HG02571 (cell line): ENCODE results near the gene B4GALT5.

Source experiments
- ATAC-seq: cut with Tn5 transposase; IDR thresholded peaks from one replicate; pipeline ENCODE4 v1.9.1; 2021; ENCODE audit warnings: mild to moderate bottlenecking, moderate library complexity; ENCODE audit not compliant: unreplicated experiment

B4GALT5 gene

GRCh38 chr20:49610691-49611538 lies 102.8 kb downstream of the B4GALT5 start:
- ATAC-seq = no peak

- ATAC-seq = no peak
Observed at GRCh38 chr20:49608752-49609670, 104.7 kb downstream of the B4GALT5 start.

DNA sequence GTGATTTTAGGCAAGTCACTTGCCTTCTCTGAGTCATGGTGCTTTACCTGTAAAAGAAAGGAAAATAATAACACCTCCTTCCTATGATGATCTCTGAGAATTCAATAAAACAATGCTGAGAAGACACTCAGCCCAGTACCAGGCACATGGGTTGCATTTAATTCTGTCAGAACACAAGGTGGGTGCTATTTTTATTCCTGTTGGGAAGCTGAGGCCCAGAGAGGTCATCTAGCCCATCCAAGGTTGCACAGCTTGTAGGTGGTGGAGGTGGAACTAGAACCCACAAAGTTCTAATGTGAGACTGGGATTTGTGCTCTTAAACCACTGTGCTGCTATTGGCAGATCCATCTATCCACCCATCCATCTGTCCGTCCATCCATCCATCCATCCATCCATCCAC lies 106.1 kb downstream of the B4GALT5 start:
- no peak for ATAC-seq

DNA sequence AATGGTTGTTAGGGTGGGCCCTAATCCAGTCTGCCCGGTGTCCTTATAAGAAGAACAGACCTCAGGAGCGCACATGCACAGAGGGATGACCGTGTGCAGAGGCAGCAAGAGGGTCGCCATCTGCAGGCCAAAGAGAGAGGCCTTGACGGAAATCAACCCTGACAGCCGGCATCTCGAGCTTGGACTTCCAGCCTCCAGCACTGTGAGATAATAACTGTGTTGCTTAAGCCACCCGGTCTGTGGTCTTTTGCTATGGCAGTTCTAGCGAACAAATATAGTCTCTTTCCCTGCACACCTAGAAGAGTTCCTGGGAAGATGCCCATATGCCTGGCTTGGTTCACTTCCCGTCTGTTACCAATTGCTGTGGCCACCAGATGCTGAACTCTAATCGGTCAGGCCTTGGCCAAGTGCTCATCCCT lies 110.5 kb downstream of the B4GALT5 start:
- no peak for ATAC-seq

DNA sequence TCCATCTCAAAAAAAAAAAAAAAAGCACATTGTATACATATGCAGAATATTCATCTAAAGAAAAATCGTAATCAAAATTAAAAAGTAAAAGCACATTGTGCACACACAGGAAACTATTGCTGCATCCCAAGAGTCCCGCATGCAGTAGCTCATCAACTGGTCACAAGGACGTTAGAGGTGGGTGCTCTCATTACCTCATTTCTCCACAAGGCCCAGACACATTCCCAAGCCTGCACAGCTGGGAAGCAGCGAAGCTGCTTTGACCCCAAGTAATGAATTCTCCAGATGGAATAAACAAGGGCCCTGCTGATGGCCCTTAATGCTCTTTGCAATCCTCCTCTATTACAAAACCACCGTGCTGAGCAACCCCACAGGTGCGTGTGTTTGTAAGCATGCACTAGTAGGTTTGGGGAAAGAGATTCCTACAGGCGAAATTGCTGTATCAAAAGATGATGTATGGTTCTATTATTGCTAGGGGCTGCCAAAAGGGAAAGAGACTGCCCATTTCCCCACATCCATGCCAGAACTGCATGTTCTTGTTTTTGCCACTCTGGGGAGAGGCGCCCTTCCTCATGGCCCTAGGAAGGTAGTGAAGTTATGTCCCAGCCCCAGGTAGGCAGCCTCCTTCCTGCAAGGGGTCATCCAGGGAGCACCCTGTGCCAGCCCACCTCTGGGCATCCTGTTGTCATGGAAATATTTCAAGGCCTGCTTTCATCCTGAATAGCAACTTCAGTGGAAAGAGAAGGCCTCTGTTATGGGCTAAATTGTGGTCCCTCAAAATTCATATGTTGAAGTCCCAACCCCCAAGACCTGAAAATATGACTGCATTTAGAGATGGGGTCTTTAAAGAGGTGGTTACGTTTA lies 111.1 kb downstream of the B4GALT5 start:
- ATAC-seq = no peak

DNA sequence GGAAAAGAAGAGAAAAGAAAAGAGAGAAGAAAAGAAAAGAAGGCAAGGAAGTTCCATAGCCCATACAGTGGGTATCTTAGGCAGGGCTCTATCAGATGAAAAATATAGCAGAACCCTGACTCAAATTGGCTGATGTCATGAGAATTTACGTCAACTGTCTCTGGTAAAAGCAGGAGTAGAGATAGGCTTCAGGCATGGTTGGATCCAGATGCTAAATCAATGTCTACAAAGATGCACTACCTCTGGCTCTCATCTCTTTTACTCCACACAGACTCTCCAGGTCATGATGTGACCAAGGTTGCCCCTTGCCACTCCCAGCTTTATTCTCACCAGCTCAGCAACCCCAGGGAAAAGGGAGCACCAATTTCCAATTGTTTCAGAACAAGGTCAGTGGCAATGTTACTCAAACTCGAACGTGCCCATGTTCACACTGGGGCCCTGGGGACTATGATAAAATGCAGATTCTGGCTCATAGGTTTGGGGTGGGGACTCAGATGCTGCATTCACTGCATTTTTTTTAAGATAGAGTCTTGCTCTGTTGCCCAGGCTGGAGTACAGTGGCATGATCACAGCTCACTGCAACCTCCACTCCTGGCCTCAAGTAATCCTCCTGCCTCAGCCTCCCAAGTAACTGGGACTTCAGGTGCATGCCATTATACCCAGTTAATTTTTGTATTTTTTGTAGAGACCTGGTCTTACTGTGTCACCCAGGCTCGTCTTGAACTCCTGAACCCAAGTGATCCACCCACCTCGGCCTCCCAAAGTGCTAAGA lies 112.3 kb downstream of the B4GALT5 start:
- ATAC-seq = no peak

DNA sequence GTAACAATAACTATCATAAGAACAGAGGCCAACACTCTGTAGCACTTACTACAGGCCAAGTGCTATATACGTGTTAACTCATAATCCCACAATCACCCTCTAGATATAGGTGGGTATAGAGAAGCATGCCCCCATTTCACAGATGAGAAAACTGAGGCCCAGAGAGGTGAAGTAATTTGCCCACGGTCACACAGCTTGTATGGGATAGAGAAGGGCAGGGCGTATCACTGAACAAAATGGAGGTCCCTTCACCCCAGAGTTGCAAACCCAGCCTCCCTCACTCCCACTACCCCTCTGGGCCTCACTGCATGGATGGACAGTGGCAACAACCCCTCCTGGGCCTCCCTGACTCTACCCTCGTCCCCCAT lies 113.9 kb downstream of the B4GALT5 start:
- no peak for ATAC-seq

GRCh38 chr20:49597825-49598395 lies 115.8 kb downstream of the B4GALT5 start:
- ATAC-seq = no peak

DNA sequence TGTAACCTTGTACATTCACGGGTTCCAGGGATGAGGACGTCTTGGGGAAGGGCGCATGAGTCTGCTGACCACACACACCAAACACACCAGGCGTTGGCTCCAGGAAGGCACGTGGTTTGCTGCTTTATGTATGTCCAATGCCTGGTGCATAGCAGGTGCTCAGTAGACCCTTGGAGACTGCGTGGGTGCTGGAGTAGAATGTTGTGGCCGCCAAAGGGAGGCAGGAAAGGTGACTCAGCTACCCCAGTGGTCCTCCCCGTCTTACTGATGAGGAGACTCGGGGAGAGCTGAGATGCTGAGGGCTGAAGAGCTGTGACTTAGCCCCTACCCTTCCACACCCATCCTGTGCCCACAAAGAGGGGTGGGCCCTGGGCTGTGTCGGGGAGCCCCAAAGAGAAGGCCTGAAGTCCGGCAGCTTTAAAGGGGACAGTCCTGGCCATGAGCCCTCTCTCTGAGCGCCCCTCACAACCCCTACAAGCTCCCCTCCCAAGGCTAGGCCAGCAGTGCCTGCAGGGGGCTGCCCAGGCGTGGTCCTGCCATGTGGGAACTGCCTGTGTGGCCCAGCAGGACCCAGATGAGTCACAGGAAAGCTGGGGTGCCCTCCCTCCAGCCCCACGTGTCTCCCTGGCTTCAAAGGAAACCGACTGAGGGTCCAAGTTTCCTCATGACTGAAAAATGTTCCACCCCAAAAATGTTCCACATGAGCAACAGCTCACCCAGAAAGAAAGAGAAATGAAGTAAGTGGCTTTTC lies 117.7 kb downstream of the B4GALT5 start:
- ATAC-seq = no peak

GRCh38 chr20:49595346-49595745 lies 118.3 kb downstream of the B4GALT5 start:
- ATAC-seq = no peak

- no peak for ATAC-seq
Observed at GRCh38 chr20:49594931-49595315, 118.8 kb downstream of the B4GALT5 start.

DNA sequence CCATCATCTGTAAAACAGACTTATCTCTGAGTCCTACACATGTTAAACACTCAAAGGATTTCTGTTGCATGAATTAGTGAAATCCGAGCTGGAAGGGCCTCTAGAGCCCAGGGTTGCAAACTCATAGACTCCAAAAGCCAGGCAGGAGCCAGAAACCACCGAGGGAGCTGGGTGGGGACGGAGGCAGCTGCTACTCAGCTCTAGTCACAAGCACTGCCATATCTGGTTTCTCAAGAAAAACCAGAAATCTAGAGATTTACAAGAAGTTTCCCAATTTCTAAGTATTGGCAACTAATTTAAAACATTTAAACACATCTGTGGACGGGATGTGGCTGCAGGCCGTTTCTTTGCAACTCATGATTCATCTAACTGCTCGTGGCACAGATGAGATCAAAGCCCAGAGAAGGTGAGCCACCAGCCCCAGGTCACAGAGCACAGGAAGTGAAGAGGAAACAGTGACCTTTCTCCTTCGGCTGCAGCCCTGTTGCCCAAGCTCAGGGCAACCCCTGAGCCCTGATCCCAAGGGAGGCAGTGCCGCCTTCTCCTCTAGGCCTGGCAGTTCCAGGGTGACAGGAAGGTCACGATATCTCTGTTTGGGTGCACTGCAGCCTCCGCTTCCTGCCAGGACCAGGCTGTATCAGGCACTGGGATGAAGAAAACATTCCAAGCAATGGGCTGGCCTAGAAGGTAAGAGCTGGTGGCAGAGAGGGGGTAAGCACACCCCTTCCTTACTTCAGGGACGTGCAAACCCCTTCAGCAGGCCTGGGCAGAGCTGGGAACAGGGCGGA lies 119.3 kb downstream of the B4GALT5 start:
- ATAC-seq = no peak

DNA sequence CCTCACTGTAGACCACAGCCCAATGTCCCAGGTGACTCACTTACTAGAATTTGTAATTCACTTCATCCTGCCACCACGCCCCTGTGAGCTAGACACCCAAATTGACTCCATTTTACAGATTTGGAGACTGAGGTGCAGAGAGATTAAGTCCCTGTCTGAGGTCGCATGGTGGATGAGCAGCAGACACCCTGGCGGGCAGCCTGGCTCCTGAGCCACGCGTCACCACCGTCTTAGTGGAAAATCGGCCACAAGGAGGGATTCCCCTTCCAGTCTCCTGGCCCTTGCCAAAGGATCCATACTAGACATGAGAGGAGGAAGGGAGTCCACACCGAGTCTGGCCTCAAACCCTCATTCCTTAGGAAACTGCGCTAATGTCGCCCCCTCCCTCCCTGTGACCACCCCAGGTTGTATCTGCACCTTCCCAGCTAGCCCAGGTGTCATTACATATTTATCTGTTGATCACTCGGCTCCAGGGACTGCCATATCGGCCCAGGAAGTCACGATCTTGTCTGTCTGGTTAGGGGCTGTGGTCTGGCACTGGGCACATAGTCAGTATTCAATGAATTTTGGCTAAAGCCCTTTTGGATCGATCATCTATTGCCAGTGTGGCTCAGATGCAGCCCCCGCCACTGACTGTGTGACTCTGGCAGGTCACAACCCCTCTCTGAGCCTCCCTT lies 120.1 kb downstream of the B4GALT5 start:
- no peak for ATAC-seq

DNA sequence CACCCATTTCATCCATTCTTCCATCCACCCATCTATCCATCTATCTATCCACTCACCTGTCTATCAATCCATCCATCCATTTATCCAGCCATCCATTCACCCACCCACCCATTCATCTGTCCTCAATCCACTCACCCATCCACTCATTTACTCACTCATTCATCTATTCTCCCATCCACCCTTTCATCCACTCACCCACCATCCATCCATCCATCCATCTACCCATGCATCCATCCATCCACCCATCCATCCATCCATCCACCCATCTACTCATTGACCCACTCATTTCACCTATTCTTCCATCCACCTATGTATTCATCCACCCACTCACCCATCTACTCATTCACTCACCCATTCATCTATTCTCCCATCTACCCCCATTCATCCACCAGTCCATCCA lies 121.6 kb downstream of the B4GALT5 start:
- no peak for ATAC-seq

DNA sequence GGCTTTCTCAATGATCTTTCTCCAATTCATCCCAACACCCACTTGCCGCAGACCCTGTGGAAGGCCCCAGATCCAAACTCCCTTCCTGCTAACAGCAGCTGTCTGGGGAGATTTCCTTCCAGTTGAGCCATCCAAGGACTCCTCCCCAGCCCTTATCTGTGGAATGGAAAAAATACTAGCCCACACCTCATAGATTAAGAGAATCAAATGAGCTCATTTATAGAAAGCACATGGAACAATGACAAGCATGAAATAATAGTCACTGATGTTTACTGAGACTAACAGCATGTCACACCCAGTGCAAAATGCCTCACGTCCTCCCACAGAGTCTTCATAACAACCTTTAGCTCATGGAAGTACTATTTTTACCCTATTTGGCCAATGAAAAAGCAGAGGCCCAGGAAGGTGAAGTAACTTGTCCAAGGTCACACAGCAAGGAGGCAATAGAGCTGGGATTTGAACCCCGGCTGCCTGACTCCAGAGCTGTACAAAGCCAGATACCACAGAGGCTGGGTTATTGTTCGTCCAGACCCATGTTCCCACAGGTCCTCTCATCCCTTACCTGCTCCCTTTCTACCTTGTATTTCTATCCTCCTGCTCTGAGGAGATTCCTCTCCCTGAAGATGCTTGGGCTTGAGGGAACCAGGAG lies 122.3 kb downstream of the B4GALT5 start:
- ATAC-seq = no peak

- no peak for ATAC-seq
Observed at GRCh38 chr20:49590163-49591017, 123.3 kb downstream of the B4GALT5 start.
